ENCODE results near the gene TMEM17. TPM values are rescaled to one million over a fixed set of nuclear protein-coding genes. Genes with fewer than 3 reads are reported as not detected.

The TMEM17 gene
- total RNA-seq, 4 donors from 2014 or later = 1.4 to 4.4 (median 1.6) TPM

- no peak for TF ChIP-seq CTCF (IDR thresholded peaks at IDR 0.05; ENCODE audit: low read depth)
Measured at GRCh38 chr2:62526531-62527381, 20.8 kb upstream of the TMEM17 start.

GRCh38 chr2:62525549-62526269, 19.7 kb upstream of the TMEM17 start:
- TF ChIP-seq CTCF (IDR thresholded peaks at IDR 0.05; ENCODE audit: low read depth) = no peak

- TF ChIP-seq CTCF (IDR thresholded peaks at IDR 0.05; ENCODE audit: low read depth) = no peak
Measured at GRCh38 chr2:62524293-62524941, 18.4 kb upstream of the TMEM17 start.

GRCh38 chr2:62512384-62512783, 6.4 kb upstream of the TMEM17 start:
- TF ChIP-seq CTCF (IDR thresholded peaks at IDR 0.05; ENCODE audit: low read depth) = no peak

GRCh38 chr2:62511636-62512035, 5.6 kb upstream of the TMEM17 start:
- no peak for TF ChIP-seq CTCF (IDR thresholded peaks at IDR 0.05; ENCODE audit: low read depth)

- TF ChIP-seq CTCF (IDR thresholded peaks at IDR 0.05; ENCODE audit: low read depth) = no peak
Measured at GRCh38 chr2:62506421-62506750, 391 bp upstream of the TMEM17 start.
